GM04503 (cell line): Measurements from ENCODE around the gene WDR33.
"Not testable (repeated sequence)": the region's sequence is repeated elsewhere in the genome, so short reads cannot be mapped to it uniquely, and the experiment has no call there.

Experiments
- DNase-seq: peaks from one replicate; pipeline ENCODE4 v3.0.0-alpha.2; 2012; ENCODE audit warnings: low read depth

WDR33 gene

GRCh38 chr2:127810619-127811396 is at the start of gene WDR33:
Gene WDR33 (minus strand): TSS chr2:127811171. CDS start chr2:127770981, 40,190 bp downstream.
- peak; percentile 29 for DNase-seq

GRCh38 chr2:127860130-127860529 is 49.2 kb upstream of the WDR33 start:
- no peak for DNase-seq

DNA sequence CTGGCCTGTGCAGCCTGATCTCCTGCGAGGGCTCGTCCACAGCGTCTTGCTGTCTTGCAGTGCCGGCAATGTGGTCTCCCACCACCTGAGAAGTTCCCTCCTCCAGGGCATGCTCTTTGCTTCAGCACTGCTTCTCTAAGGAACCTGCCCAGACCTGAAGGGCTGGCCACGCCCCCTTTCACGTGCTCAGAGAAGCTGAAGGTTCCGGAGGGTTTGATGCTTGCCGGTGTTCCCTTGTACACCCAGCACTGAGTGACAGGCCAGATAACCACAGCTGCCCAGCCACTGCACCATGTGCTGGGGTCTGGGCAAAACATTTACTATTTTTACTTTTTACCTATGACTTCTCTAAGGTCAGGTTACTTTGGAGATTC is 48.7 kb upstream of the WDR33 start:
- DNase-seq = no peak

- DNase-seq = no peak
Measured at GRCh38 chr2:127857265-127857808, 46.4 kb upstream of the WDR33 start.

DNA sequence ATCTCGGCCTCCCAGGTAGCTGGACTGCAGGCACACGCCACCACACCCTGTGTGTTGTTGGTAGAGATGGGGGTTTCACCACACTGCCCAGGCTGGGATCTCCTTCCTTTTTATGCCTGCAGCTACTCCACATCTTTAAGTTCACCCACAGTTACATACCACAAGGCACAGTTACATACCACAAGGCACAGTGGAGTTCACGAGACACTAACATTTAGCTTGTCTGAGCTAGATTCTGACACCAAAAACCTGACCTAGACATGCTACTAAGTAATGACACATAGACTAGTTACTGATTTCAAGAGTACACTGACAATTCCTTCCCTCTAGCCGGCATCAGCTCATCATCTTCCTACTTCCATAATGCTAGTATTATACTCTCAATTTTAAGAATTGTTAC is 42.7 kb upstream of the WDR33 start:
- DNase-seq = no peak

DNA sequence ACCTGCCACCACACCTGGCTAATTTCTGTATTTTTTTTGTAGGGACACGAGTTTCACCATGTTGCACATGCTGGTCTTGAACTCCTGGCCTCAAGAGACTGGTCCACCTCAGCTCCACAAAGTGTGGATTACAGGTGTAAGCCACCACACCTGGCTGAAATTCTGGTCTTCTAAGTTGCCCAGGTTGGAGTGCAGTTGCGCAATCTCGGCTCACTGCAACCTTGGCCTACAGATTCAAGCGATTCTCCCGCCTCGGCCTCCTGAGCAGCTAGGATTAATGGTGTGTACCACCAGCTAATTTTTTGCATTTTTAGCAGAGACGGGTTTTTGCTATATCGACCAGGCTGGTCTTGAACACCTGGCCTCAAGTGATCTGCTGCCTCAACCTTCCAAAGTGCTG is 41.4 kb upstream of the WDR33 start:
- DNase-seq = no peak

DNA sequence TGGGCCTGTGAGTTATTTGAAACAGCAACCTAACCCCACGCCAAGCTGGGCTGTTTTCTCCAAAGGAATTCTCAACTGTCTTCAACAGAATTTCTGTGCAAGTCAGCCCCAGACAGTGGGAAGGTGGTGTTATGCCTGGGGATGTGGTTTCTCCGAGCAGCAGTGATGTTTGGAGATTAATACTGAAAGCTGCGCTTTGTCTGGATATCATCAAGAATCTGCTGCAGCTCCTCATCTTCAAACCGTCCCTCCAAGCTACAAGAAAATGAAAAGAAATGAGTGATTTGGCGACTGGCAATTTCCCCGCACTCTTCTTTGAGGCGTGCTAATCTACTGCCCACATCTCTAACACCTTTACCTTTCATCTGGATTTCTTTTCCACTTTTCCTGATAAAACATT is 37.0 kb upstream of the WDR33 start:
- DNase-seq = no peak

DNA sequence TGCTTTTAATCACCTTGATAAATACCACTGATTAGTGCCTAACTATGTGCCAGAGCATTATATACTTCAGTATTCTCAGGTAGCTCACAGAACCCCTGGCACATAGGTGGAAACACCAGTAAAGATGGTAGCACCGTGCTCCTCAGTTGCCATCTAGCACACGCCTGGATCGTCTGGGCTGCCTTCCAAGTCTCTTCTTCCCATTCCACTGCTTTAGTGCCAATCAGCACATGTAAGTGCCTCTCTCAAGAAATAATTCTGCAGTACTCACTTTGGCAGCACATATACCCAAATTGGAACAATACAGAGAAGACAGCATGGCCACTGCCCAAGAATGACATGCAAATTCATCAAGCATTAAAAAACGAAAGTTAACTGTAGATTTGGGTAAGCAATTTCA is 34.0 kb upstream of the WDR33 start:
- DNase-seq = no peak

GRCh38 chr2:127843677-127844076 is 32.7 kb upstream of the WDR33 start:
- no peak for DNase-seq

DNA sequence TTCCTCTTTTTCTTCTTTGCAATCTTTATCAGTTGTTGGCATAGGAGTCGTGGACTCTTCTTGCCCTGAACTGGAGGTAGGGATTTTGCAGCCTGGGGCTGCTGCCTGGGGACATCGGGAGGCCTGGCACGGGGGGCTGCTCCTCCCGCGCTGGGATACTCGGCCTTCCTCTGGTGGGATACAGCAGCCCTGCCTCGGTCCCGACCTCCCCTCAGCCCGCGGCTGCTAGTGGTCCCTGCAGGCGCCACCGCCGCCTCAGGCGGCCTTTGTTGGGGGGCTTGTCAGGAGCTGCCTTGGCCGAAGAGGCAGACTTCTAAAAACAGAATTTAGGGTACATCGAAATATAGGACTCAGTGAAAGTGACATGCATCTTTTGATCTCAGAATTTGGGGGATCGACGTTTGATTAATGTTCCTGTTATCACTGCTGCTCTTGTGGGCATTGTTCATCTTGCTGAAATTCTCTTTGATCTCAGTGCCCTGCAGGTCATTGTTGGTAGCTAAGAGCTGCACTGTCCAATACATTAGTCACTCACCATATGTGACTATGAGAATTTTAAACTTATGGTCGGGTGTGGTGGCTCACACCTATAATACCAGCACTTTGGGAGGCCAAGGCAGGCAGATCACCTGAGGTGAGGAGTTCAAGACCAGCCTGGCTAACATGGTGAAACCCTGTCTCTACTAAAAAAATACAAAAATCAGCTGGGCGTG is 30.7 kb upstream of the WDR33 start:
- DNase-seq = no peak

- no peak for DNase-seq
Measured at GRCh38 chr2:127840893-127841292, 29.9 kb upstream of the WDR33 start.

- no peak for DNase-seq
Measured at GRCh38 chr2:127834951-127835350, 24.0 kb upstream of the WDR33 start.

DNA sequence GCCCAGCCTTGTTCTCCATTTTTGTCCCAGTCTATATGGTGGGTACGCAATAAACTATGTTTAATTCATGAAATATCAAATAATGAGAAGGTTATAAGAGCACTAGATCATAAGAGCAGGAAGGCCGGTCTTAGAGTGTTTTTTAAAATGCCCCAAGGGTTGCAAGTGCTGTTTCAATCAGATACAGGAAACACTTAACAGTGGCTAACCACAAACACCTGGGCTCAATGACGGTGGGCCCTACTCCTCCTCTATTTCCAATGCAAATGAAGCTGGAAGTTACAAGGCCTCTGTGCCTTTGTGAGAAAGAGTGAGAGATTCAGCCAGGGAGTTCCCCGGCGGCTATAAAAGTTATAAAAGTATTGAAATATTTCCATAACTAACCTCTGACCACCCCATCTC is 18.9 kb upstream of the WDR33 start:
- DNase-seq = no peak

DNA sequence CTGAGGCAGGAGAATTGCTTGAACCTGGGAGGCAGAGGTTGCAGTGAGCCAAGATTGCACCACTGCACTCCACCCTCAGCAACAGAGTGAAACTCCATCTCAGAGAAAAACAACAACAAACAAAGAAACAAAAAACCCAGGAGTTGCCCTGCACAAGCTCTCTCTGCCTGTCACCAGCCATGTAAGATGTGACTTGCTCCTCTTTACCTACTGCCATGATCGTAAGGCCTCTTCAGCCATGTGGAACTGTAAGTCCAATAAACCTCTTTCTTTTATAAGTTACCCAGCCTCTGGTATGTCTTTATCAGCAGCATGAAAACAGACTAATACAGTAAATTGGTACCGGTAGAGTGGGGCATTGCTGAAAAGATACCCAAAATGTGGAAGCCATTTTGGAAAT is 15.7 kb upstream of the WDR33 start:
- not testable (repeated sequence) for DNase-seq

DNA sequence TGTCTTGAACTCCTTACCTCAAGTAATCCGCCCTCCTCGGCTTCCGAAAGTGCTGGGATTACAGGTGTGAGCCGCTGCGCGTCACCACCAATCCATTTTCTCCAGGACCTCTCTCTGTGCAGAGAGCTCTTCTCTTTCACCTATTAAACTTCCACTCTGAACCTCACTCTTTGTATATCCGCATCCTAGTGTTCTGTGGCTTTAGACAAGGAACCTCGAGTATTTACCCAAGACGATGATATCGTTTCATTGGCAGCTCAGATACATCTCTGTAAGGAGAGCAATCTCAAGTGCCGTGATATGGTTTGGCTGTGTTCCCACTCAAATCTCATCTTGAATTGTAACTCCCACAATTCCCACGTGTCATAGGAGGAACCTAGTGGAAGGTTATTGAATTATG is 15.1 kb upstream of the WDR33 start:
- DNase-seq = no peak

- no peak for DNase-seq
Measured at GRCh38 chr2:127820080-127820668, 9.2 kb upstream of the WDR33 start.

GRCh38 chr2:127818794-127819425 is 7.9 kb upstream of the WDR33 start:
- DNase-seq = no peak

DNA sequence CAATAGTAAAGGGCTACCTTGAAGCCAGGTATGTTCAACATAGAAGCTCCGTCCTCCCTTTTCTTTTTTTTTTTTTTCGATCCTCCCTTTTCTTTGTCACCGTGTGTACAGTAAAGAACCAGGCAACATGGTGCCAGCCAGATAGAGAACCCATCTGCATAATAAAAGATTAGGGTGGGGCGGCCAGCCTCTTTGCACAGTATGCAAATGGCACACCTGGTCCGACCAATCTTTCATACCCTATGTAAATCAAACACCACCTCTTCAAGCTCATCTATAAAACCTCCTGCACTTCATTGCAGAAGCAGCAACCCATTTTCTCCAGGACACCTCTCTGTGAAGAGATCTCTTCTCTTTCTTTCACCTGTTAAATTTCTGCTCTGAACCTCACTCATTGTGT is 7.3 kb upstream of the WDR33 start:
- DNase-seq = no peak

DNA sequence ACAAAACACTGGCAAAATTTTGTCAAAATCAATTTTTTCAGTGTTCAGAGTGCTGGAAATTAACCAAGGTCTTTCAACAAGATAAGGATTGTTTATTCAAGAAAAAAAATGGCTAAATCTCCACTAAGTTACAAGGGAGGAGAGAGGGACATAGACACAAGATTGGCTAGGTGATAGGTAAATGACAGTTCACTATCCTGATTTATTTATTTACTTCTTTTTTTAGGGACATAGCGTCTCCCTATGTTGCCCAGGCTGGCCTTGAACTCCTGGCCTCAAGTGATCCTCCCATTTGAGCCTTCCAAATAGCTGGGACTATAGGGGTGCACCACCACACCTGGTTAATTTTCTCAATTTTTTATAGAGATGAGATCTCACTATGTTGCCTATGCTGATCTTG is 3.7 kb upstream of the WDR33 start:
- DNase-seq = no peak

GRCh38 chr2:127812441-127812840 is 1.5 kb upstream of the WDR33 start:
- DNase-seq = not testable (repeated sequence)

DNA sequence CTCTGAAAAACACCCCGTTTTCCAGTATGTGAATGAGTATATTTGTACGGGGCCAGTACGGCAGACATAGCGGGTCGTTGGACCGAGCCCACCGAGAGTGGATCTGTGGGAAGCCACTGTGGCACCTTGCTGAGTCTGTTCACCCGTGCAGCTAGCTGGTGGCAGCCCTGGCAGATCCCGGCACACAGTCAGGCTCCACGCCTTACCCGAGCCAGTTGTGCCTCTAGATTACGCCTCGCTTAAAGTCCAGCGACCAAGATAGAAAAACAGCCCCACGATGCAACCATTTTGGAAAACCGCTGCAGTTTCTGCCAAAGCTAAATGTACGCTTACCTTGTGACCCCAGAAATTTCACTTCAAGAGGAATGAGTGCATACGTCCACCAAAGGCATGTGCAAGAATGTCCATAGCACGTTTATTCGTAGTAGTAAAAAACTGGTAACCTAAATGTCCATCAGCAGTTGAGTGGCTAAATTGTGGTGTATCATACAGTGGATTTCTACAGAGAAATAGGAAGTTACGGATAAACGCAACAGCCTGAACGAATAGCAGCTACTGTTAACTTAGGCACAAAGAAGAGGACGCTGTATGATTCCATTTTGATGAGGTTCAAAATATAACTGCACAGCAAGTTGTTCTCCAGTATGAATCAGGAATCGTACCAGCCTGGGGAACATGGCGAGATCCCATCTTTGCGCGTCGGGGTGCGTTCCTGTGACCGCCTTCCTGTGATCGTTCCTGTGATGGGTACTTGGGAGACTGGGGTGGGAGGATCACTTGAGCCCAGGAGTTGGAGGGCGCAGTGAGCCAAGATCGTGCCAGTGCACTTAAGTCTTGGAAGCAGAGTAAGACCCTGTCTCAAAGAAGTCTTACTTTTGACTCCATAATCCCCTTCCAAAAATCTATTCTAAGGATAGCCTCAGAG is 688 bp upstream of the WDR33 start:
- DNase-seq = no peak
